ENCODE data around the gene AFAP1L1.

DNA sequence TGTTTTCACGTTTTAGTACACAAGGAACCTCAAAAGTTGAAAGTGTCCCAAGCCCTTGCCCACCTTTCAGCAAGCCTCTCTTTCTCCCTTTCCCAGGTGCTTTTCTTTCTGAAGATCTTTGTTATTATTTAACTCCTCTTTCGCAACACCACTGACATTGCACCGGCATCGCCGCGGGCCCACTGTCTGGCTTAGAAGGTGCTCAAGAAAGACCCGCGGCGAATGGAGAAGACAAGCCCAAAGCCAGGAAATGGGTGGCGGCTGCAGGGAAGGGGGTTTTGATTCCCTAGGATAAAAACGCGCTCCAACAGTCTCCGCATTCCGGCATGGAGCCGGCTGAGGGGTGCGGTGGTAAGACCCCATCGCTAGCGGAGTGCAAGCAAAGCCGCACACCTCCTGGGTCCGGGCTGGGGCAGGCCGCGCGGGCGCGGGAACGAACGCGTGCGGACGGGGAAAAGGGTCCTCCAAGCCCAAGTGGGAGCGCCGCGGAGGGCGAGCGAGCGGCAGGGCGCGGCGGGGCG lies 404 bp upstream of the AFAP1L1 start:
- TF ChIP-seq, protein P1, sequence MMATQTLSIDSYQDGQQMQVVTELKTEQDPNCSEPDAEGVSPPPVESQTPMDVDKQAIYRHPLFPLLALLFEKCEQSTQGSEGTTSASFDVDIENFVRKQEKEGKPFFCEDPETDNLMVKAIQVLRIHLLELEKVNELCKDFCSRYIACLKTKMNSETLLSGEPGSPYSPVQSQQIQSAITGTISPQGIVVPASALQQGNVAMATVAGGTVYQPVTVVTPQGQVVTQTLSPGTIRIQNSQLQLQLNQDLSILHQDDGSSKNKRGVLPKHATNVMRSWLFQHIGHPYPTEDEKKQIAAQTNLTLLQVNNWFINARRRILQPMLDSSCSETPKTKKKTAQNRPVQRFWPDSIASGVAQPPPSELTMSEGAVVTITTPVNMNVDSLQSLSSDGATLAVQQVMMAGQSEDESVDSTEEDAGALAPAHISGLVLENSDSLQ (IDR thresholded peaks at IDR 0.05): no peak
- no peak for TF ChIP-seq TARDBP (IDR thresholded peaks at IDR 0.05)
